Measurements from ENCODE around the gene TIMMDC1. TPM values are rescaled to one million over a fixed set of nuclear protein-coding genes. Genes with fewer than 3 reads are reported as not detected.

Gene TIMMDC1
- total RNA-seq, 2 experiments from 2014 or later, result 105 TPM

DNA sequence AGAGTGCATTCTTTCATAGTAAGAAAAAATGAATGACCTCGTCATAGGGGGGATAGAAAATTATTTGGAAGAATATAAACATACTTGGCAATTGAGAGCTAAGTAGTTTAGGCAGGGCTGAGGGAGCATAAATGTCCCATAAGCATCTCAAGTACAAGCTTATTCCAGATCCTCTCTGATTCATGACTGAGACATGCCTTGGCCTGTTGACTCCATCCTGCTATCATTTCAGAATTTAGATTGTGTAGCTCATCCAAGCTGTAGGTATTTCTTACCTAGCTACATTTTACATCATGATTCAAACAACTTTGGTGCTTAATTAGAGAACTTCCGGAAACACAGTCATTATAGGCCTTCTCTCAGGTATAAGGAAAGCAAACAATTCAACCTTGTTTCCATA, 17.3 kb upstream of the TIMMDC1 start:
- POLR2A ChIA-PET, result interaction anchor here (1.1 kb wide), 1 partner anchor 17 kb away, joined by 3 read pairs; no protein-coding TSS in a partner anchor
- TF ChIP-seq, protein P1, sequence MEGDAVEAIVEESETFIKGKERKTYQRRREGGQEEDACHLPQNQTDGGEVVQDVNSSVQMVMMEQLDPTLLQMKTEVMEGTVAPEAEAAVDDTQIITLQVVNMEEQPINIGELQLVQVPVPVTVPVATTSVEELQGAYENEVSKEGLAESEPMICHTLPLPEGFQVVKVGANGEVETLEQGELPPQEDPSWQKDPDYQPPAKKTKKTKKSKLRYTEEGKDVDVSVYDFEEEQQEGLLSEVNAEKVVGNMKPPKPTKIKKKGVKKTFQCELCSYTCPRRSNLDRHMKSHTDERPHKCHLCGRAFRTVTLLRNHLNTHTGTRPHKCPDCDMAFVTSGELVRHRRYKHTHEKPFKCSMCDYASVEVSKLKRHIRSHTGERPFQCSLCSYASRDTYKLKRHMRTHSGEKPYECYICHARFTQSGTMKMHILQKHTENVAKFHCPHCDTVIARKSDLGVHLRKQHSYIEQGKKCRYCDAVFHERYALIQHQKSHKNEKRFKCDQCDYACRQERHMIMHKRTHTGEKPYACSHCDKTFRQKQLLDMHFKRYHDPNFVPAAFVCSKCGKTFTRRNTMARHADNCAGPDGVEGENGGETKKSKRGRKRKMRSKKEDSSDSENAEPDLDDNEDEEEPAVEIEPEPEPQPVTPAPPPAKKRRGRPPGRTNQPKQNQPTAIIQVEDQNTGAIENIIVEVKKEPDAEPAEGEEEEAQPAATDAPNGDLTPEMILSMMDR (IDR thresholded peaks at IDR 0.05), result no peak
- Mint-ChIP-seq H3K4me3 (no peak overlapping the region), H3K27ac (no peak overlapping the region), H3K9me3 (no peaks in the 10 kb centered on the region), H3K36me3 (ENCODE audit: low read depth) (peaks cover 21% of the 10 kb centered on the region), H3K27me3 (no peaks in the 10 kb centered on the region), H3K4me1 (ENCODE audit: low read depth) (no peaks in the 10 kb centered on the region)
- intact Hi-C loops (cut with micrococcal nuclease), result no loop called here
- CTCF ChIA-PET, result no interaction called here
- ATAC-seq, result no peak
- DNase-seq, result no peak

GRCh38 chr3:119483101-119483500, 15.2 kb upstream of the TIMMDC1 start:
- Mint-ChIP-seq H3K27ac (no peak overlapping the region), H3K9me3 (no peaks in the 10 kb centered on the region), H3K4me3 (no peak overlapping the region), H3K36me3 (ENCODE audit: low read depth) (peaks cover 22% of the 10 kb centered on the region), H3K4me1 (ENCODE audit: low read depth) (no peaks in the 10 kb centered on the region), H3K27me3 (no peaks in the 10 kb centered on the region)
- intact Hi-C loops (cut with micrococcal nuclease), result no loop called here
- CTCF ChIA-PET, result no interaction called here
- no peak for DNase-seq
- TF ChIP-seq, protein P1 (IDR thresholded peaks at IDR 0.05), result no peak
- POLR2A ChIA-PET, result no interaction called here
- no peak for ATAC-seq

DNA sequence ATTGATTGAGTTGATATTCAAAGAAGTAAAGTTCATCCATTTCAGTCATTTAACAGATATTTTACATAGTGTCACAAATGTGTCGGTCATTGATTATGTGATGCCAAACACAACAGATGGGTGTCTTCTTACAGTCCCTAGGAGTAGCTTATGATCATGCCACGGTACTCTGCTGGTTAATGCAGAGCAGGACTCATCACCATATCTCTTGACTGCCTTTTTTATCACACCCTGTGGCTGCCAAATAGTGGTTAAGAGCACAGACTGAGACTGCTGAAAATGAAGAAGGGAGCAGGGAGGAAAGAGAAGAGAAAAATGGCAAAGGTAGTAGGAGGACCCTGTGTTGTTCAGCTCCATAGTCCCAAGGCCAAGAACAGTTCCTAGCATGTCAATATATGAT, 12.8 kb upstream of the TIMMDC1 start:
- intact Hi-C loops (cut with micrococcal nuclease), result no loop called here
- H3K4me1 Mint-ChIP-seq (ENCODE audit: low read depth), result no peaks in the 10 kb centered on the region

DNA sequence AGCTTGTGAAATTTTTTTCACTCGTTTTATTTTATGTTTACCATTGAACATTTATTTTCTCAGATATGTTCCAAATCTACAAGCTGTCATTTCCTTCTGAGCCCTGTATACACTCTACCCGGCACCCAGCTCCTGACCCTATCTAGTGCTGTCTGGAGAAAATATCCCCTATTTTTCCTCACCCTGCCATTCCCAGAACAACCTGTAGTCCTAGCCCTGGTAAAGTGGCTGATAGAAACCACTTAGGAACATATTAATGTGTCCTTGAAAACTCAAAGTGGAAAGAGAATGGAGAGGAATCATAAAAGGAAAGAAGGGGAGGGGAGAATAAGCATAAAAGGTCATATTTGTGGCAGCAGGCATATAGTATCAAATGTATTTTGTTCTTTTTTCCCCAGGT, 8.2 kb upstream of the TIMMDC1 start:
- Mint-ChIP-seq H3K27me3 (no peaks in the 10 kb centered on the region), H3K4me3 (no peak overlapping the region), H3K4me1 (ENCODE audit: low read depth) (peaks cover 19% of the 10 kb centered on the region), H3K27ac (peak overlapping the region; percentile 41), H3K9me3 (no peaks in the 10 kb centered on the region), H3K36me3 (ENCODE audit: low read depth) (peaks cover 27% of the 10 kb centered on the region)
- intact Hi-C loops (cut with micrococcal nuclease), result no loop called here
- ATAC-seq, result no peak
- ChIA-PET POLR2A (interaction anchor here (1.0 to 1.7 kb wide), 5 partner anchors 8 to 26 kb away, joined by 3 to 5 read pairs (median 3); partner anchors contain the start of genes POGLUT1 and TIMMDC1), CTCF (interaction anchor here (1.5 kb wide), 1 partner anchor 21 kb away, joined by 3 read pairs; no protein-coding TSS in a partner anchor)
- TF ChIP-seq, protein P1 (IDR thresholded peaks at IDR 0.05), result no peak
- DNase-seq, result no peak

More for the DNA sequence above, 12.8 kb upstream of the TIMMDC1 start:
- TF ChIP-seq, protein P1 (IDR thresholded peaks at IDR 0.05), result no peak
- DNase-seq (no peak), ATAC-seq (no peak)
- Mint-ChIP-seq H3K9me3 (no peaks in the 10 kb centered on the region), H3K27ac (no peak overlapping the region), H3K27me3 (no peaks in the 10 kb centered on the region), H3K36me3 (ENCODE audit: low read depth) (peaks cover 14% of the 10 kb centered on the region), H3K4me3 (no peak overlapping the region)
- ChIA-PET CTCF (no interaction called here), POLR2A (interaction anchor here (1.4 to 1.8 kb wide), 2 partner anchors 14 to 17 kb away, joined by 4 read pairs; partner anchors contain the start of gene POGLUT1)

- ATAC-seq, result no peak
- DNase-seq, result no peak
- ChIA-PET CTCF (no interaction called here), POLR2A (no interaction called here)
- Mint-ChIP-seq H3K27me3 (no peaks in the 10 kb centered on the region), H3K4me1 (ENCODE audit: low read depth) (peaks cover 26% of the 10 kb centered on the region), H3K9me3 (no peaks in the 10 kb centered on the region), H3K36me3 (ENCODE audit: low read depth) (peaks cover 16% of the 10 kb centered on the region), H3K4me3 (no peak overlapping the region), H3K27ac (no peak overlapping the region)
- TF ChIP-seq, protein P1 (IDR thresholded peaks at IDR 0.05), result no peak
- intact Hi-C loops (cut with micrococcal nuclease), result no loop called here
Observed at GRCh38 chr3:119492128-119492527, 6.2 kb upstream of the TIMMDC1 start.

All from activated CD8-positive, alpha-beta T cell treated with anti-CD3 and anti-CD28 coated beads for 36 hours (primary cell).